ENCODE data around the gene CEMIP2. TPM values are rescaled to one million over a fixed set of nuclear protein-coding genes. Genes with fewer than 3 reads are reported as not detected.

Gene CEMIP2
- total and polyA plus RNA-seq, 7 experiments from 2014 or later, result 17.6 to 183 (median 87.7) TPM

DNA sequence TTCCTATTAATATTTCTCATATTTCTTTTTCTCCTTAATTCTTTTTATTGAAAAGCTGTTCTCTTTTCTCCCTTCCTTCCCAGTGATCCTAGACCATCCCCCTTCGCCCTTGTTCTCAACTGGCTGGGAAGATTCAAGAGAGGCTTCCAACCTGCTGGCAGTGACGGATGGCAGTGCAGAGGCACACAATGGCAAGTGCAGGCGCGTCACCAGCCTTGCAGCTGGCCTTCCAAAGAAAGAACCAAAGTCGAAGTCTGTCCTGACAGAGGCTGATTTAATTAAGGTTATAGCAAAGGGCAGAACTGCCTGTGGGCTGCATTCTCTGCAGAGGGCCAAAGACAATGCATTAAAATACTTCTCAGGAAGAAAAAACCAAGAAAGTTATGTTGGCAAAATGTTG, 7.4 kb downstream of the CEMIP2 start:
- intact Hi-C loops (cut with micrococcal nuclease), result loop anchor here (1.0 to 10.0 kb wide), 6 partner anchors 7 to 1394 kb away; partner anchors contain the start of genes TMC1 (in 2 of the 2), ANXA1 (in 1 of the 2) and CEMIP2 (in 1 of the 2)
- peak overlapping the region in 9 of 10 donors; percentile 26 to 94 (median 43) for H3K4me3 Mint-ChIP-seq
- H3K27me3 Mint-ChIP-seq, result no peaks in the 10 kb centered on the region
- no peaks in the 10 kb centered on the region for H3K36me3 ChIP-seq (ENCODE audit: control insufficient read depth in 2 of 3, insufficient read depth in 3 of 3, low read length in 3 of 3)
- CTCF ChIA-PET, result interaction anchor here (1.2 kb wide), 1 partner anchor 22 kb away, joined by 5 read pairs; no protein-coding TSS in a partner anchor
- no peak overlapping the region for H3K27ac ChIP-seq (ENCODE audit: low read depth, low read length)
- peak overlapping the region in 7 of 9 donors; percentile 20 to 93 (median 52) for H3K27ac Mint-ChIP-seq
- DNase-seq (no peak), ATAC-seq (no peak)
- H3K4me3 ChIP-seq (ENCODE audit: low read length), result no peak overlapping the region
- H3K4me1 Mint-ChIP-seq, result peaks cover 75 to 96% (median 96%) of the 10 kb centered on the region in 7 donors
- POLR2A ChIA-PET, result interaction anchor here (1.1 kb wide), 1 partner anchor 38 kb away, joined by 3 read pairs; no protein-coding TSS in a partner anchor
- peaks cover 0 to 1% (median 0%) of the 10 kb centered on the region in 11 donors for H3K9me3 Mint-ChIP-seq
- H3K36me3 Mint-ChIP-seq, result peaks cover 0 to 15% (median 0%) of the 10 kb centered on the region in 5 donors
- no peaks in the 10 kb centered on the region for H3K27me3 ChIP-seq (ENCODE audit: control insufficient read depth in 2 of 2, insufficient read depth in 2 of 2, low read length in 2 of 2)
- H3K4me1 ChIP-seq (ENCODE audit: control insufficient read depth in 2 of 2, insufficient read depth in 2 of 2, low read length in 2 of 2), result peaks cover 40 to 64% of the 10 kb centered on the region in 2 donors
- H3K9me3 ChIP-seq (ENCODE audit: control insufficient read depth in 2 of 3, low read length in 3 of 3), result no peaks in the 10 kb centered on the region

DNA sequence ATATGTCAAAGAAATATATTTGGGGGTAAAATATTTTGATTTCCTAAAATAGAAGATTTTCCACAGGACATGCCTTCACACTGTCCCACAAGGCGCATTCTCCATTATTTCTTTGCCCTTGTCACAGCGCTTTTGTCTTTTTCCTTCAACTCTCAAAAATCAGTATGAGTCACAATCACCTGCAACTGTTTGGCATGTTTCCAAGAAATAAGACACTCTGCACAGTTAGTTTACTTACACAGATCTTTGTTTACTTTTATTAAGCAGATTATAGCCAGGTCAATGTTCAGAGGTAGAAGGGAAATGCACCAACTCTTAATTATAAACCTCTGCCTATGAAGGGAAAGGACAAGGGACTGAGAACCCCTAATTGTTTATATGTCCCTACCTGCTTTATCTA, 9.5 kb downstream of the CEMIP2 start:
- peak overlapping the region in 7 of 10 donors; percentile 3 to 57 (median 25) for H3K4me3 Mint-ChIP-seq
- ChIA-PET POLR2A (interaction anchor here (0.9 to 1.5 kb wide), 2 partner anchors 9 to 69 kb away, joined by 4 read pairs; partner anchors contain the start of gene CEMIP2), CTCF (no interaction called here)
- no peaks in the 10 kb centered on the region for H3K9me3 ChIP-seq (ENCODE audit: control insufficient read depth in 2 of 3, low read length in 3 of 3)
- ATAC-seq (no peak), DNase-seq (no peak)
- H3K36me3 ChIP-seq (ENCODE audit: control insufficient read depth in 2 of 3, insufficient read depth in 3 of 3, low read length in 3 of 3), result no peaks in the 10 kb centered on the region
- no peaks in the 10 kb centered on the region for H3K27me3 Mint-ChIP-seq
- H3K4me1 Mint-ChIP-seq, result peaks cover 60 to 98% (median 95%) of the 10 kb centered on the region in 7 donors
- peaks cover 0 to 15% (median 0%) of the 10 kb centered on the region in 5 donors for H3K36me3 Mint-ChIP-seq
- H3K27me3 ChIP-seq (ENCODE audit: control insufficient read depth in 2 of 2, insufficient read depth in 2 of 2, low read length in 2 of 2), result no peaks in the 10 kb centered on the region
- peaks cover 0 to 1% (median 0%) of the 10 kb centered on the region in 11 donors for H3K9me3 Mint-ChIP-seq
- H3K4me3 ChIP-seq (ENCODE audit: low read length), result no peak overlapping the region
- peaks cover 28 to 45% of the 10 kb centered on the region in 2 donors for H3K4me1 ChIP-seq (ENCODE audit: control insufficient read depth in 2 of 2, insufficient read depth in 2 of 2, low read length in 2 of 2)
- intact Hi-C loops (cut with micrococcal nuclease), result loop anchor here in 1 of 2 donors (1.0 kb wide), 1 partner anchor 8 kb away; no protein-coding TSS in a partner anchor
- H3K27ac Mint-ChIP-seq, result peak overlapping the region in 3 of 9 donors; percentile 28 to 79 (median 71)
- no peak overlapping the region for H3K27ac ChIP-seq (ENCODE audit: low read depth, low read length)

DNA sequence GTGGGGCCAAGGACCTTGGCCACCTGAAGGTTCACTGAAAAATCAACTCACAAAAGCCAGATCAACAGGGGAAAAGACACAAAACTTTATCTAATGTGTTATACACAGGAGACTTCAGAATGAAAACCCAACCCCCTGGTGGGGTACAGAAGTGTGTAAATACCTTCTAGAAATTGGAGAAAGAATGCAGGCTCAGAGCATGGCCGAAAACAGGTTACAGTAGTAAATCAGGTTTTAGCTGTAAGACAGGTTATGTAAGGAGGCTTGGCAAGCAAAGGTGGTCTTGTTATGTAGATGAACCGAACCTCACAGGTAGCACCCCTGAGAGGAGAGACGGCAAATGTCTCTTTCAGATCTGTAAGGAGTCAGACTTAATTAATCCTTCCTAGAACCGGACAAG, 10.0 kb downstream of the CEMIP2 start:
- Mint-ChIP-seq H3K4me1 (peaks cover 56 to 96% (median 92%) of the 10 kb centered on the region in 7 donors), H3K27ac (peak overlapping the region in 4 of 9 donors; percentile 28 to 79 (median 64)), H3K27me3 (no peaks in the 10 kb centered on the region), H3K9me3 (peaks cover 0 to 1% (median 0%) of the 10 kb centered on the region in 11 donors), H3K36me3 (peaks cover 0 to 15% (median 0%) of the 10 kb centered on the region in 5 donors), H3K4me3 (peak overlapping the region in 6 of 10 donors; percentile 10 to 57 (median 31))
- no peak overlapping the region for H3K27ac ChIP-seq (ENCODE audit: low read depth, low read length)
- no peaks in the 10 kb centered on the region for H3K27me3 ChIP-seq (ENCODE audit: control insufficient read depth in 2 of 2, insufficient read depth in 2 of 2, low read length in 2 of 2)
- no peak for DNase-seq
- no peak for ATAC-seq
- H3K4me1 ChIP-seq (ENCODE audit: control insufficient read depth in 2 of 2, insufficient read depth in 2 of 2, low read length in 2 of 2), result peaks cover 27 to 40% of the 10 kb centered on the region in 2 donors
- intact Hi-C loops (cut with micrococcal nuclease), result loop anchor here in 1 of 2 donors (1.0 kb wide), 1 partner anchor 8 kb away; no protein-coding TSS in a partner anchor
- ChIA-PET CTCF (interaction anchor here (1.5 kb wide), 1 partner anchor 60 kb away, joined by 5 read pairs; no protein-coding TSS in a partner anchor), POLR2A (interaction anchor here (1.5 kb wide), 1 partner anchor 10 kb away, joined by 4 read pairs; the partner anchor contains the start of gene CEMIP2)
- no peaks in the 10 kb centered on the region for H3K9me3 ChIP-seq (ENCODE audit: control insufficient read depth in 2 of 3, low read length in 3 of 3)
- no peak overlapping the region for H3K4me3 ChIP-seq (ENCODE audit: low read length)
- no peaks in the 10 kb centered on the region for H3K36me3 ChIP-seq (ENCODE audit: control insufficient read depth in 2 of 3, insufficient read depth in 3 of 3, low read length in 3 of 3)

DNA sequence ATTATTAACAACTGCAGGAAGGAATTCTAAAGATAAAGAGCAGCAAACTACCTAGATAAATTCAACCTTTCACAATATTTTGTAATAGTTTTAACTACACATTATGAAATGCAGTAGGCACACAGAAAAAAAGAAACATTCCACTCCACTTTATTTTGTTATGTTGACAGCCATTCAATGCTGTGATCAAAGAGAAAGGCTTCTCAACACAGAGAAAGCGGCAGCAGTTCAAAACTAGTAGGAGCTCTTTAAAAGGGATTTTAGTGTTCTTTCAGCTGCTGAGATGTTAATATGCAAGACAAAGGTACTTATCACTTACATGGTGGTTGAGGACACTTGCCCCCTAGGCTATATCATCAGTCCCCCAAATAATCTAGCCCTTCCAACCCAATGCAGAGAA, 11.6 kb downstream of the CEMIP2 start:
- DNase-seq, result no peak
- no peak for ATAC-seq
- Histone ChIP-seq H3K4me3 (ENCODE audit: low read length) (no peak overlapping the region), H3K36me3 (ENCODE audit: control insufficient read depth in 2 of 3, insufficient read depth in 3 of 3, low read length in 3 of 3) (no peaks in the 10 kb centered on the region), H3K4me1 (ENCODE audit: control insufficient read depth in 2 of 2, insufficient read depth in 2 of 2, low read length in 2 of 2) (peaks cover 24 to 26% of the 10 kb centered on the region in 2 donors), H3K27ac (ENCODE audit: low read depth, low read length) (no peak overlapping the region), H3K9me3 (ENCODE audit: control insufficient read depth in 2 of 3, low read length in 3 of 3) (no peaks in the 10 kb centered on the region), H3K27me3 (ENCODE audit: control insufficient read depth in 2 of 2, insufficient read depth in 2 of 2, low read length in 2 of 2) (no peaks in the 10 kb centered on the region)
- intact Hi-C loops (cut with micrococcal nuclease), result loop anchor here in 1 of 2 donors (1.0 kb wide), 1 partner anchor 9 kb away; no protein-coding TSS in a partner anchor
- ChIA-PET POLR2A (no interaction called here), CTCF (no interaction called here)
- H3K36me3 Mint-ChIP-seq, result peaks cover 0 to 11% (median 0%) of the 10 kb centered on the region in 5 donors
- H3K4me1 Mint-ChIP-seq, result peaks cover 56 to 96% (median 91%) of the 10 kb centered on the region in 7 donors
- peaks cover 0 to 3% (median 0%) of the 10 kb centered on the region in 11 donors for H3K9me3 Mint-ChIP-seq
- peak overlapping the region in 9 of 10 donors; percentile 13 to 65 (median 50) for H3K4me3 Mint-ChIP-seq
- H3K27me3 Mint-ChIP-seq, result no peaks in the 10 kb centered on the region
- peak overlapping the region in 4 of 9 donors; percentile 6 to 79 (median 42) for H3K27ac Mint-ChIP-seq

DNA sequence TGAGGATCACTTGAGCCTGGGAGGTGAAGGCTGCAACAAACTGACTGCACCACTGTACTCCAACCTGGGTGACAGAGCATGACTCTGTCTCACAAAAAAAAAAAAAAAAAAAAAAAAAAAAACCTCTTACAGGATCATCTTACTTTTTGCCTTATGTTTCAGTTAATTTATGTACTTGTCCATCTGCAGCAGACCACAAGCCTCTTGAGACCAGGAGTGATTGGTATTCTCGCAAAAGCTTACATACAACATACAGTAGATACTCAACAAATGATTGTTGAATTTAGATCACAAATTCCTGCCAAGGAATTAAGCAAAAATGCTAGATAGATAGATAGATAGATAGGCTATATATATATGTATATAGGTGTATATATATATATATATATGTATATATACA, 12.4 kb downstream of the CEMIP2 start:
- intact Hi-C loops (cut with micrococcal nuclease), result no loop called here
- H3K4me1 Mint-ChIP-seq, result peaks cover 48 to 94% (median 87%) of the 10 kb centered on the region in 7 donors
- Histone ChIP-seq H3K9me3 (ENCODE audit: control insufficient read depth in 2 of 3, low read length in 3 of 3) (no peaks in the 10 kb centered on the region), H3K4me1 (ENCODE audit: control insufficient read depth in 2 of 2, insufficient read depth in 2 of 2, low read length in 2 of 2) (peaks cover 17 to 20% of the 10 kb centered on the region in 2 donors), H3K27ac (ENCODE audit: low read depth, low read length) (no peak overlapping the region), H3K27me3 (ENCODE audit: control insufficient read depth in 2 of 2, insufficient read depth in 2 of 2, low read length in 2 of 2) (no peaks in the 10 kb centered on the region), H3K36me3 (ENCODE audit: control insufficient read depth in 2 of 3, insufficient read depth in 3 of 3, low read length in 3 of 3) (peaks cover 0 to 5% (median 0%) of the 10 kb centered on the region in 3 experiments), H3K4me3 (ENCODE audit: low read length) (no peak overlapping the region)
- peak overlapping the region in 1 of 9 donors; percentile 23 for H3K27ac Mint-ChIP-seq
- H3K9me3 Mint-ChIP-seq, result peaks cover 0 to 2% (median 0%) of the 10 kb centered on the region in 11 donors
- H3K36me3 Mint-ChIP-seq, result peaks cover 0 to 12% (median 4%) of the 10 kb centered on the region in 5 donors
- ChIA-PET POLR2A (interaction anchor here (1.0 to 1.6 kb wide), 3 partner anchors 11 to 181 kb away, joined by 3 to 9 read pairs (median 3); partner anchors contain the start of gene CEMIP2), CTCF (interaction anchor here (1.7 kb wide), 1 partner anchor 11 kb away, joined by 7 read pairs; no protein-coding TSS in a partner anchor)
- DNase-seq (no peak), ATAC-seq (no peak)
- H3K27me3 Mint-ChIP-seq, result no peaks in the 10 kb centered on the region
- H3K4me3 Mint-ChIP-seq, result peak overlapping the region in 1 of 10 donors; percentile 57

DNA sequence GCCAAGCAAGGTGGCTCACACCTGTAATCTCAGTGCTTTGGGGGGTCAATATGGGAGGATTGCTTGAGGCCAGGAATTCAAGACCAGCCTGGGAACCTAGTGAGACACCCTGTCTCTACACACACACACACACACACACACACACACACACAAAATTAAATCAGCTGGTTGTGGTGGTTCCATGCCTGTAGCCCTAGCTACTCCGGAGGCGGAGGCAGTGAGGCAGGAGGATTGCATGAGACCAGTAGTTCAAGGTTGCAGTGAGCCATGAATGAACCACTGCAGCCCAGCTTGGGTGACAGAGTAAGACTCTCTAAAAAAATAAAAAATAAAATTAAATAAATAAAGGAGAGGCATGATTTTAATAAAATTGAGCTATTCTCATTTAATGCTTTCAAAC, 13.1 kb downstream of the CEMIP2 start:
- H3K27me3 Mint-ChIP-seq, result no peaks in the 10 kb centered on the region
- H3K9me3 Mint-ChIP-seq, result peaks cover 0 to 2% (median 0%) of the 10 kb centered on the region in 11 donors
- Histone ChIP-seq H3K36me3 (ENCODE audit: control insufficient read depth in 2 of 3, insufficient read depth in 3 of 3, low read length in 3 of 3) (peaks cover 0 to 5% (median 0%) of the 10 kb centered on the region in 3 experiments), H3K4me1 (ENCODE audit: control insufficient read depth in 2 of 2, insufficient read depth in 2 of 2, low read length in 2 of 2) (peaks cover 16 to 19% of the 10 kb centered on the region in 2 donors), H3K27me3 (ENCODE audit: control insufficient read depth in 2 of 2, insufficient read depth in 2 of 2, low read length in 2 of 2) (no peaks in the 10 kb centered on the region), H3K4me3 (ENCODE audit: low read length) (no peak overlapping the region), H3K27ac (ENCODE audit: low read depth, low read length) (no peak overlapping the region), H3K9me3 (ENCODE audit: control insufficient read depth in 2 of 3, low read length in 3 of 3) (no peaks in the 10 kb centered on the region)
- peaks cover 42 to 89% (median 81%) of the 10 kb centered on the region in 7 donors for H3K4me1 Mint-ChIP-seq
- DNase-seq (no peak), ATAC-seq (no peak)
- H3K36me3 Mint-ChIP-seq, result peaks cover 0 to 9% (median 4%) of the 10 kb centered on the region in 5 donors
- peak overlapping the region in 2 of 10 donors; percentile 10 to 57 for H3K4me3 Mint-ChIP-seq
- ChIA-PET CTCF (interaction anchor here (1.7 kb wide), 1 partner anchor 12 kb away, joined by 7 read pairs; no protein-coding TSS in a partner anchor), POLR2A (interaction anchor here (0.6 to 1.6 kb wide), 4 partner anchors 11 to 182 kb away, joined by 3 to 9 read pairs (median 3); partner anchors contain the start of gene CEMIP2)
- H3K27ac Mint-ChIP-seq, result peak overlapping the region in 1 of 9 donors; percentile 47
- intact Hi-C loops (cut with micrococcal nuclease), result no loop called here
